NB4 (cell line): Measurements from ENCODE around the gene CCDC126.
"Not testable (repeated sequence)": the region's sequence is repeated elsewhere in the genome, so short reads cannot be mapped to it uniquely, and the experiment has no call there.

ENCODE experiments used
- DNase-seq: peaks from one replicate; pipeline ENCODE4 v3.0.0; 2010; ENCODE audit warnings: low read depth
- H3K4me3 ChIP-seq: one replicate; pipeline ENCODE4 v1.5.1; 2011; ENCODE audit warnings: mild to moderate bottlenecking, low read depth, low read length, moderate library complexity
- CTCF ChIP-seq: IDR thresholded peaks from one replicate; pipeline ENCODE4 v1.5.1; 2012; ENCODE audit warnings: low read depth, low read length
- MAX ChIP-seq: IDR thresholded peaks from 2 replicates; pipeline ENCODE4 v1.6.1; 2011; ENCODE audit warnings: low read depth, low read length
- MYC ChIP-seq: IDR thresholded peaks from 2 replicates; pipeline ENCODE4 v1.6.1; 2011; ENCODE audit warnings: low read depth, low read length
- POLR2A ChIP-seq: IDR thresholded peaks from 2 replicates; pipeline ENCODE4 v1.6.1; 2011; ENCODE audit warnings: mild to moderate bottlenecking; ENCODE audit not compliant: insufficient read length; ENCODE audit errors: extremely low read depth

Gene CCDC126

GRCh38 chr7:23597094-23598091, at the start of gene CCDC126:
TSS of gene CCDC126 (plus strand) at chr7:23597382. CDS start at chr7:23611316, 13,934 bp downstream.
- peak; percentile 99 for TF ChIP-seq MYC
- TF ChIP-seq CTCF = no peak
- peak; percentile 54 for TF ChIP-seq POLR2A
- peak; percentile 100 for TF ChIP-seq MAX
- H3K4me3 ChIP-seq = peak within 1 kb of the TSS; percentile 71
- peak; percentile 98 for DNase-seq

GRCh38 chr7:23547662-23548061, 49.5 kb upstream of the CCDC126 start:
- no peak for DNase-seq
- H3K4me3 ChIP-seq = no peak overlapping the region
- no peak for TF ChIP-seq MAX
- TF ChIP-seq MYC = no peak
- no peak for TF ChIP-seq POLR2A
- no peak for TF ChIP-seq CTCF

GRCh38 chr7:23558303-23558702, 38.9 kb upstream of the CCDC126 start:
- H3K4me3 ChIP-seq = no peak overlapping the region
- TF ChIP-seq CTCF (no peak), MYC (no peak), MAX (no peak), POLR2A (no peak)
- no peak for DNase-seq

- TF ChIP-seq CTCF (peak; percentile 98), POLR2A (no peak)
- no peak overlapping the region for H3K4me3 ChIP-seq
- DNase-seq = peak; percentile 81
These were observed 26.5 kb upstream of the CCDC126 start for GRCh38 chr7:23570592-23571200.

GRCh38 chr7:23581975-23582374, 15.2 kb upstream of the CCDC126 start:
- H3K4me3 ChIP-seq, DNase-seq: not testable (repeated sequence)

- H3K4me3 ChIP-seq, DNase-seq: not testable (repeated sequence)
These were observed 11.9 kb upstream of the CCDC126 start for GRCh38 chr7:23585304-23585703.

- no peak for DNase-seq
- TF ChIP-seq MAX = no peak
- no peak for TF ChIP-seq POLR2A
- TF ChIP-seq CTCF = no peak
- no peak for TF ChIP-seq MYC
- no peak overlapping the region for H3K4me3 ChIP-seq
These were observed 11.0 kb upstream of the CCDC126 start for GRCh38 chr7:23586159-23586558.
